GM11168 (cell line): ENCODE results near the gene MED14.

Source experiments
- in situ Hi-C: fragments of 300-500 bp; cut with MboI; formaldehyde crosslinking; loops from one replicate; pipeline ENCODE4 v1.12.0; 2022; ENCODE audit warnings: low sequenced_read_pairs; ENCODE audit not compliant: unreplicated experiment

The MED14 gene

GRCh38 chrX:40622479-40623138 is 112.7 kb downstream of the MED14 start:
- in situ Hi-C loops: no loop called here

DNA sequence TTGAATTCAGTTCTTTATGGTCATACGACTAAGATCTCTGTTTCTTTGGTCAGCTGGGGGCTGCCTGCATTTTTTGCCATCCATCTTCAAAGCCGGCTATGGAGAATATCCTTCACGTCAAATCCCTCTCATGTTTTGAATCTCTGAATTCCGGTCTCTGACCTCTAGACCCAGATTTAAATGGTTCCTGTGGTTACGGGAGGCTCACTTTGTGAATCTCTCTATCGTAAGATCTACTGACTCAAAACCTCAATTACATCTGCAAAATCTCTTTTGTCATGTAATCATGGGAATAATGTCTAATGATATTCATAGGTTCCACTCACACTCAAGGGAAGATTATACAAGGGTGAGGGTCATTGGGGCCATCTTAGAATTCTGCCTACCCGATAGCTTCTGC is 117.8 kb downstream of the MED14 start:
- in situ Hi-C loops: no loop called here

DNA sequence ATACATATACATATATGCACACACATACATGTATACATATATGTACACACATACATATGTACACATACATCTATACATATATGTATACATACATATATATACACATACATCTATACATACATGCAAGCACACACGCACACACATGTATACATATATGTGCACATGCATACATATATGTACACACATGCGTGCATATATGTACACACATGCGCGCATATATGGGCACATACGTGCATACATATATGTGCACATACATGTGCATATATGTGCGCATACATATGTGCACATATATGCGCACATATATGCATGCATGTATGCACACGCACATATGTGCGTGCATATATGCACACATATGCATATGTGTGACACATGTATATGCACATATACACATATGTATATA is 119.4 kb downstream of the MED14 start:
- in situ Hi-C loops: no loop called here

DNA sequence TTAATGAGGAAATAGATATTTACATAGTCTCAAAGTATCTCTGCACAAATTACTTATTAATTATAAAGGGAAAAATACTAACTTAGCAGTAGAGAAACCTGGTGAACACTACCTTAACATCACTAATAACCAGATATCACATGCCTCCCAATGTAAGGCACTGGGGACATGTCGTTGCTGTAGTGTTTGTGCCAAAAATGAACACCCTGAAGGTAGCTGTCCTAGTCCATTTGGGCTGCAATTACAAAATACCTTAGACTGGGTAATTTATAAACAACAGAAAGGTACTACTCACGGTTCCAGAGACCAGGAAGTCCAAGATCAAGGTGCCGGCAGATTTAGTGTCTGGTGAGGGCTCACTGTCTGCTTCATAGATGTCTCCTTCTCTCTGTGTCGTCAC is 122.8 kb downstream of the MED14 start:
- in situ Hi-C loops: no loop called here

DNA sequence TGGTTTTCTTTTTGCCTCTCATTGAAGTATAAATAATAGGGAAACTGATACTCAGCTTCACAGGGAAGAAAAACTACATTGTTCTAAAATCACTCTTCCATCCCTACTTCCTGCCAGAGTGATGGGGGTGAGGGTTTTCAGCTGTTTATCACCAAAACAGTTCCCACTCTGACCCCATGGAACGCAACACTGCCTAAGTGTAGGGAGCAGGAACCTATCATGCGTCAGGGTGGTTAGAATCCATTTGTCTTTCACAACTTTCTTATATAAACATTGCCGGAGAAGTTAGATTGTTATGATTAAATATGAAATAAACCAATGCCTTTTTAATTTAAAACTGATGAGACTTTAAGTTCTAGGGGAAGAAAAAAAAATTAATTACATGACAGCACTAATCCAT is 128.0 kb downstream of the MED14 start:
- in situ Hi-C loops: no loop called here

DNA sequence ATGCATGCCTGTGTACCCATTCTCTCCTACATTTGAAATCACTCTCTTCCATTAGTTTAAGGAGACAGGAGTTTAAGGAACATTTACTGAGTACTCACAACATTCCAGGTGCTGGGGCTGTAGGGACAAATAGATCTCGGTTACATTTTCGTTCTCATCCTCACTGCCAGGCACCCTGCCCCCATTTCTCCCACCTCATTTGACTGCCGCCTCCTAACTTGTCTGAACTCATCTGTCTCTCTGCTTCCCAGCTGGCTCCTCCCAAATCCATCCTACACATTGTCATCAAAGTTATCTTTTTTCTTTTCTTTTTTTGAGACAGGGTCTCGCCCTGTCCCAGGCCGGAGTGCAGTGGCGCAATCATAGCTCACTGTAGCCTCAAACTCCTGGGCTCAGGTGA is 131.9 kb downstream of the MED14 start:
- in situ Hi-C loops: no loop called here
